ENCODE data around the gene CEP85L. TPM values are rescaled to one million over a fixed set of nuclear protein-coding genes. Genes with fewer than 3 reads are reported as not detected.
A peak's percentile ranks its signal among the peaks of the same experiment; 100 is the strongest.

CEP85L gene
- polyA plus RNA-seq, 3 donors, result 1.0 to 2.0 (median 1.6) TPM

DNA sequence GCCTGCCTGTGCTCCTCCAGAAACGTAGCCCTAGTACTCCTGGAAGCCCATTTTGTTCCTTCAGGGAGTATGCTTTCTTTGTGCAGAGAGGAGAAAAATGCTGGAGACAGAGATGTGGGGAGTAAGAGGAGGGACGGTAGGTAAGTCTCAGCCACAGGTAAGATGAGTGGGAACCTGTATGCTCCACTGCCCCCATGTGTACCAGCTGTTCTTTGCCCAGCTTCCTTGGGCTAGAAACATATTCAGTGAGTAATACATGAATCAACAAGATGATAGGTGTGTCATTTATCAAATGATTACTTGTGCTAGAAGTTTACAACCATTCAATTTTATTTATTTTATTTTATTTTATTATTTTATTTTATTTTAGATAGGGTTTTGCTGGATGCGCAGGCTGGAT lies 13.6 kb upstream of the CEP85L start:
- no peak overlapping the region for H3K27ac ChIP-seq (ENCODE audit: low read depth, low read length)
- WGBS, 3 donors, result 57 to 83% (median 62%) methylated on average over 3 of the region's 3 CpGs

DNA sequence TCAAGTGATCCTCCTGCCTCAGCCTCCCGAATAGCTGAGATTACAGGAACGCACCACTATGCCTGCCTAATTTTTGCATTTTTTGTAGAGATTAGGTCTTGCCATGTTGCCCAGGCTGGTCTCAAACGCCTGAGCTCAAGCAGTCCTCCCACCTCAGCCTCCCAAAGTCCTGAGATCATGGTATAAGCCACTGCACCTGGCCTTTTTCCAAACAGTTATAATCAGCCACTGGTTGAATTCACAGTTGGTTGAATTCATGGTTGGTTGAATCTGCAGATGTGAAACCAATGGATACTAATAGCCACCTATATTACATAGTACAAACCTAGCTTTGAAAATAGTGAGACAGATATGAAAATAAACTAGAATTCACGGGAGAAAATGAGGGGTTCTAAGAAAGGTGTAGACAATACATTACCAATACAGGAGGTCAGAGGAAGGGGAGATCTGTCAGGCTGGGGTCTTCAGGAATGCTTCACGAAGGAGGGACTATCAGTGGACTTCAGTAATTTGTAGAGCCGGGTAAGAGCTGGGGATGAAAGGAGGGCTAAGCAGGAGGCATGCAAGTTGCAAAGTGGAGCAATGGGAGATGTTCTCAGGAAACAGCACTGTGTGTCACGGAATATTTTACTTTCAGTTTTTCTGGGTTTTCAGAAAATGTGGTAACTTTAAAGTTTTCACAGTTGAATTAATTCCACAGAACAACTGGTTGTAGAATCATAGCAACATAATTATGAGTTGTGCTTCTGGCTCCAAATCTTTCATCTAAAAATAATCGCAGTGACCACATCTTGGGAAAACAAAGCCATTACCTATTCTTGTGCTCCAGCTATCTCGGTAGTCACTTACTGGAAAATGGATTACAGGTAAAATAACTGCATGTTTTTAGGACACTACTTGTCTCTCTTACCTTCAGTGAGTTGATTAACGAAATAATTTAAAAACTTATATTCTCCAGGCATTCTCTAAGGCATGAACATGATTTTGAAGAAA lies 12.9 kb upstream of the CEP85L start:
- WGBS, 3 donors, result 61 to 77% (median 76%) methylated on average over 10 of the region's 10 CpGs
- H3K27ac ChIP-seq (ENCODE audit: low read depth, low read length), result no peak overlapping the region

DNA sequence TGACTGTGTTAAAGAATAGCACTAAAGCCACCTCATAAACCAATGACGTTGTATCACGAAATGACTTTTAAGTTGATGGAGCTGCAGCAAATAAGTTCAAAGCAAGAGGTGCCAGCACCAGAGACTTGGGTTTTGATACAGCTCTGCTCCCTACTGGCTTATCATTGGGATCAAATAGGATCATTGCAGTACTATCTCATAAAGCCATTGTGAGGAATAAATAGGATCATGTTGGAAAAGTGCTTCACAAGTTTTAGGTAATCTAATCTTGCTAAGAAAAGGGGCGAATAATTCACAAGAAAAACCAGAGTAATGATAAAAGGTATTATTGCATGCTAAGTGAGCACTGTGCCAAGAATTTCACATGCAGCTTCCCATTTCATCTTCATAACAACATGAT lies 10.4 kb upstream of the CEP85L start:
- 95 to 97% (median 97%) methylated on average over 3 of the region's 3 CpGs for WGBS, 3 donors
- no peak overlapping the region for H3K27ac ChIP-seq (ENCODE audit: low read depth, low read length)

DNA sequence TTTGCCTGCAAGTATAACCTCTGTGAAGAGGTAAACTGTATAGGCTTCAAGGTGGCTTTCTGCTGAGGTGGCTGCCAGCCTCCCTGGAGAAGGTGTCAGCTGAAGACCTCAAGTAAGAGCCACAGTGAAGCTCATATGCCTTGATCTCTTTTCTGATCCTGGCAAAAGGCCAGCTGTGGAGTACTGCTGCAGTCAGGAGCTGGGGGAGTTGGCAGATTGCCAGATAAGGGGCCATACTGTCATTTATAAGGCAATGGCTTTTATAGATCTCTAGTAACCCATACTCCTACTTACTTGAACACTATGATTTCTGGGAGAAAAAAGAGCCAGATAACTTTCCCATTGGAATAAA lies 8.8 kb upstream of the CEP85L start:
- H3K27ac ChIP-seq (ENCODE audit: low read depth, low read length), result no peak overlapping the region

DNA sequence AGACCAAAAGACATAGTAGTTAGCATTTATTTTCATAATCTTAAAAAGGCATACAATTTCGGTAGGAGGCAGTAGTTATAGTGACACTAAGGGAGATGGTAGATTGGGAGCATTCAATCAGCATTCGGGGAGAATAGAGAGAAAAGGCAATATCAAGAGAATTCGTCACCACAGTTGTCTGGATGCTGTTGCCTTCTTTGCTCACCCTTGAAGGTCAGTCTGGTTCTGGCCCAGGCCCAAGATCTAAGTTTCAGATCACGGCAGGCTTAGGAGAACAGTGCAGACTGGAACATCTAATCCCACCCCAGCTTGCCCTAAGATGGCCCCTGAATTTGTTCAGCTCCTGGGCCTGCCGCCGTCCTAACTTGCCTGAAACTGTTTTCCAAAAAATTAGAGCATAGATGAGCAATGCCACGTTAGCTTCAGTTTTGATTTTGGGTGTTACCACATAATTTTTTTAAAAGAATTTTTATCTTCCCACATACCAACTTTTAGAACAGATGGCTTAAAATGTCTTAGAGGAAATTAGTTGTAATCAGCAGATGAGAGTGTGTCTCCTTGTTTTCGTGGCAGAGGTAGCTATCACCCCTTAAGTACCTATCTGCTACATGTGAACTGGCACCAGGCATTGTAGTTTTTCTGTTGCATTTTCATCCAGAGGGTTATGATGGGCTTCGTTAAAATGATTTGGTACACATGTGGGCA lies 8.3 kb upstream of the CEP85L start:
- WGBS, 3 donors, result 61 to 71% (median 66%) methylated on average over 9 of the region's 9 CpGs
- no peak overlapping the region for H3K27ac ChIP-seq (ENCODE audit: low read depth, low read length)

DNA sequence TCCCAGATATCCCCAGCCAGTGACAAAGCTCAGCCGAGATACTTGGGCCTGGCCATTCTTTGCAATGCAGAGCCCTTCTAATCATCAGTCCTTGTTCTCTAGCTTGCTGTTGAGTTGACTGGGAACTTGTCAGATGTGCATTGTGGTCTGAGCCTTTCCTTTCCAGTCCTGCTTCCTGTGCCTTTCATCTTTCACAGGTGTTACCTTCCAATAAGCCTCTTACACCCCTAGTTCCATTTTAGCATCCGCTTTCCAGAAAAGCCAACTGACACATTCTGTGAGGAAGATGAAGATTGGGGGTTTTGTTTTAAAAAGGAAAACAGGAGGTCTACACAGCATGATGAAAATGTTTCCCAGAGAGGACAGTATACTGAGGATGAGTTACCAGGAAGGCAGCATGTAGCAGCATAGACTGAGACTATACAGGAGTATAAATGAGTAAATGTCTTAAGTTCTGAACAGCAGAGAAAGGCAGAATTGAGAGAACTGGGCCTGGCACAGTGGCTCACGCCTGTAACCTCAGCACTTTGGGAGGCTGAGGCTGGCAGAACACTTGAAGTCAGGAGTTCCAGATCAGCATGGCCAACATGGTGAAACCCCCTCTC lies 5.6 kb upstream of the CEP85L start:
- 90 to 95% (median 92%) methylated on average over 3 of the region's 3 CpGs for WGBS, 3 donors
- no peak overlapping the region for H3K27ac ChIP-seq (ENCODE audit: low read depth, low read length)

DNA sequence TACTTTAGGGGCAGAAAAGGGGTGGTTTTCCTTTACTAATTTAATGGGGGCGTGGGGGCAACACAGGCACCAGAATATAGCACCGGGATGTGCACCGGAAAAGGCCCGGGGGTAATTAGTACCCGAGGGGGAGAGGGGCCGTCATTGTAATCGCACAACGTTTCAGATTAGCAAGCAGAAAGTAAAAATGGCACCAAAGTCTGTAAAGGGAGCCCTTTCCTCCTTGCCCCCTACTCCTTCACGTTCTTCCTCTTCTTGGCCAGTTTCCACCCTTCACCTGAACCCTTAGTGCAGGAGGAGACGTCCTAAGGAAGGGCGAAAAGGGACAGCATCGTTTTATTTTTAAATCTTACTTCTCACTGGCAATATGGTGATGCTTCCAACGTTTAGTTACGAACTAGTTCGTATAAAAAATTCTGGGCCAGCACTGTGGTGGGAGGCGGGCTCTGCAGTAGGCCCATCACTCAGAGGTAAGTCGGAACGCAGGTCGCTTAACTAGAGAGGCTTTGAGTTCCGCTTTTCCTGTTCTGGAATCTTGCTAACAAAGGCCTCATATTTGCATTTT lies 742 bp upstream of the CEP85L start:
- 43 to 55% (median 48%) methylated on average over 20 of the region's 20 CpGs for WGBS, 3 donors
- H3K27ac ChIP-seq (ENCODE audit: low read depth, low read length), result no peak overlapping the region

DNA sequence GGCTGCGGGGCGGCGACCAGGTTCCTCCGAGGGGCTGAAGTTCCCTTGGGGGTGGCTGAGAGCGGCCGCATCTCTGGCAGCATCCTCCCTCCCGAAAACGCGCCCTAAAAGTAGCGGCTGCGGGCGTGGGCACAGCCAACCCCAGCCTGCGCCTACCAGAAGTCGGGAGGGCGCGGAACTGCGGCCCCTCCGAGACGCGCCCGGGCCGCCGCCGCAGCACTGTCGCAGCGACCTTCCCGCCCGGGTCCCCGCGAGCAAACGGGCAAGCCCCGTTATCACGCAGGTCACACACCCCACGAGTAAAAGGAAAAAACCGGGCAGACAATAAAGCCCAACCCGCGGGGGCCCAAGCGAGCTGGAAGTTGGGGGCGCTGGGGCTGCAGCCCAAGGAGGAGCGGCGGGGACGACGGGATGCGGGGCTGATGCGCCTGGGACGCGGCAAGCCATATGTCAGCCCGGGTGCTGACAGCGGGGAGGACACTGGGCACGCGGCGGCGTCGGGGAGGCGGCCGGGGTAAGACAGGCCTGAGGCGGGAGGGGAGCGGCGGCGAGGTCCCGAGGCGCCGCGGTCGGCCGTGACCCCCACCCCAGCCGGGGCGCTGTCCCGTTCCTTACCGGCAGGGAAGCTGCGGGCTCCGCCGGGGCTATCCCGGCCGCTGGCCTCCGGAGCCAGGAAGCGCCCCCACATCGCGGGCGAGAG lies 659 bp downstream of the CEP85L start:
- 0% methylated on average over 58 to 80 of the region's 80 CpGs for WGBS, 3 donors
- H3K27ac ChIP-seq (ENCODE audit: low read depth, low read length), result peak overlapping the region; percentile 21

DNA sequence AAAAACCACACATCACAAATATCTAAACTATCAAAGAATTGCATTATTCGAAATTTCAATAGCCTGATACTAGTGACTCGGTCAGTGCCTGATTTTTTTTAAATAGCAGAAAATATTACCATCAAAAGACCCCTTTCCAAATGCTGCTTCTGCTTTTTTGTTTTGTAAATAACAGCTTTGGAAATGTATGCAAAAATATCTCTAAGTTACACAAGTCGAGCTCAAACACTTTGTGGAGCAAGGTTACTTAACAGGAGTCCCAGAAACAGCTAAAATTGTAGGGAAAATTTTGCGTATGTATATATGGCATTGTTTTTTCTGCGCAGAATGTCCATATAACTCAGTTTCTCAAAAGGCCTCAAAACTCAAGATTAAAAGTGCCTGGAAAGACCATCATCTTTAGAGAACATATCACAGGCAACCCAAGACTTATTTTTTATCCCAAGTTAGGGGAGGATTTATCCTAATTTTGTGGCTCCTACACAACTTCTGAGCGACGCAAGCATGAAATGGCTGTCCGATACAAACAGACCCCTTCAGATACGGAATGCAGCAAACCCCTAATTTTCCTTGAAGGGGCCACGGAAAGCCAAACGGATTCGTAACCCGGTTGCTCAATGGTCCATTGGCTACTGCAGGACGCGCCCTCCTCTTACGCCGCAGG lies 1.3 kb downstream of the CEP85L start:
- WGBS, 3 donors, result 9 to 12% (median 10%) methylated on average over 17 of the region's 17 CpGs

DNA sequence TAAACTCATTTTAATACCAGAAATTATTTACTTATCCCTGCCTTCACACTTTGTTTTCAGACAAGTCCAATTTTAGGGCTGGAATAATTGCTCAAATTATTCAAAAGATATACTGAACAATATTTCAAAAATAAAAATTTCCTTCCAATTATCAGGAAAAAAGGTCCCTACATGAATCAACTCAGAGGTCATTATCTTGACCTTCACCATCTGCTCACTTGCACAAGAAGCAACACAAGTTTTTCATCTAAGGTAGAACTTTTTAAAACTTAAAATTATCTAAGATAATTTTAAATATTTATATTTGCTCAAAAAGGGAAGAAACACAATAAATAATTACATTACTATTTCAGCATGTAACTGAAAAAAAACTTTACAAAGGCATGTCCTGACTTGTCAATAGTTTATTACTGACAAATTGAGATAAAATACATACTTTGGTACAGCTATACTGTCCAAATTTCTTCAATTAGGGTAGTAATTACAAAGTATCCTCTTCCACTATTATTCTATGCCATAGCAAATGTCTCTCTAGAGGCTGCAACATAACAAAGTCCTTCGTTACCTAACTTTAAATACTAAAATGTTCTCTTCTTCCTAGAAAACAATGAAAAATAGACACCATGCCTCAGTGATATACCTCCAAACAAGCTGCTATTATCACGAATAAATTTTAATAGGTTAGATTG lies 2.4 kb downstream of the CEP85L start:
- no peak overlapping the region for H3K27ac ChIP-seq (ENCODE audit: low read depth, low read length)
- WGBS, 3 donors, result 47 to 57% (median 56%) methylated on average over 2 of the region's 2 CpGs

More for the DNA sequence above, 1.3 kb downstream of the CEP85L start:
- H3K27ac ChIP-seq (ENCODE audit: low read depth, low read length), result no peak overlapping the region

DNA sequence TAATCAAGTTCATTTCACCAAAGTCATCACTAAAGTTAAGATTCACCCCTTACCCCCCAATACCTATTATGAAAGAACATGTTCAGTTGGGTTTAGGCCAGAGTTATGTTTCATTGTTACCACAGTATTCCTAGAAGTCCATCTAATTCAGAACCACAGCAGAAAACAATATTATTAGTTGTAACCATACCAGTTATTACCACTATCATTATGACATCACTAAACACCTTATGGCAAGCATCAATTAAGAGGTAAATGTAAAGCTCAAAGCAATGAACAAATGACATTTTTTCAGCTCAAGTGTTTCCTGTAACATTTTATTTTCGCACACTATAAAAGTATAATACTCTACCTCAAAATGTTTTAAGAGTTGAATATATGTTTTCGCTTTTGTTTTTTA lies 4.4 kb downstream of the CEP85L start:
- no peak overlapping the region for H3K27ac ChIP-seq (ENCODE audit: low read depth, low read length)
- 96 to 100% (median 96%) methylated on average over 2 of the region's 2 CpGs for WGBS, 3 donors

DNA sequence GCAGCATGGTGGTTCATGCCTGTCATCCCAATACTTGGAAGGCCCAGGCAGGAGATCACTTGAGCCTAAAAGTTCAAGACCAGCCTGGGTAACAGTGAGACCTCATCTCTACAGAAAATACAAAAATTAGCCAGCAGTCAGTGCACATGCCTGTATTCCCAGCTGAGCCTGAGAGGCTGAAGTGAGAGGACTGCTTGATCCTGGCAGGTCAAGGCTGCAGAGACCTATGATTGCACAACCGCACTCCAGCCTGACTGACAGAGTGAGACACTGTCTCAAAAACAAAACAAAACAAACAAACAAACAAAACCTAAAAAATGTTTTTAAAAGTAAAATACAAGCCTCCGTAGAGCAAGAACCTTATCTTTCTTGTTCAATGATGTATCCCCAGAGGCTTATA lies 6.0 kb downstream of the CEP85L start:
- WGBS, 3 donors, result 54 to 89% (median 71%) methylated on average over 2 of the region's 2 CpGs

DNA sequence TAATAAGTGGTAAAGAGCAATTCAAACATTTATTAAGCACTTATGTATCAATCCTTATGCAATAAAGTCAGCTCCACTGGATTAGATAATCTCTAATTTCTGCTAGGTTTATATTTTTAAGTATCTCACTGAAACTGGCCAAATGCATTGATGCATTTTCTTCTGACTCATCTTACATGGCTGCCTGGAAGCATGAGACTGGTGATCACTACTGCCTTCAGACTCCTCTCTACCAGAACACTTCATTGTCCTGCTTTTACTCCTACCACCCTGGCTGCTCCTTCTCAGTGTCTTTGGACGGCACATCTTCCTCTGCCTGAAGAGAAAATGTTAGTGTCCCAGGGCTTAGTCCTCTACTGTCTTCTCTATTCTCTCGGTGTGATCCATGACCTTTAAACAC lies 7.4 kb downstream of the CEP85L start:
- no peak overlapping the region for H3K27ac ChIP-seq (ENCODE audit: low read depth, low read length)
- WGBS, 3 donors, result 87 to 96% (median 92%) methylated on average over 2 of the region's 2 CpGs

More for the DNA sequence above, 6.0 kb downstream of the CEP85L start:
- H3K27ac ChIP-seq (ENCODE audit: low read depth, low read length), result no peak overlapping the region

DNA sequence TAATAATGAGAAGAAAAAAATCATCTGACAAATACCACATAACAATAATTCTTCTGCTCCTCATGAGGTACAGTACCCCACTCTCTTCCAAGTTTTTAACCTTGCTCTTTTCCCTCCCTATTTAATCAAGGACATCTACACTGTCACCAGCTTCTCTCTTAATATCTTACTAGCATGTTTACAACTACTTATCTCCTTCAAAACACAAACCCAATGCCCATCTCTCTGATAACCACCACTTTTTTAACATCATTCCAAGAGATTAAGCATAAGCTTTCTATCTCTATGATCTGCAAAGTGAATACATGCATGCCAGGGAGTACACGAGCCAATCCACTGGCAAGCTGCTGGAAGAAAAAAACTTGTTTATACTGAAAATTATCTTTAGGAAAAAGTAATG lies 10.3 kb downstream of the CEP85L start:
- 41 to 78% (median 75%) methylated on average over 1 of the region's 1 CpG for WGBS, 3 donors
- no peak overlapping the region for H3K27ac ChIP-seq (ENCODE audit: low read depth, low read length)

DNA sequence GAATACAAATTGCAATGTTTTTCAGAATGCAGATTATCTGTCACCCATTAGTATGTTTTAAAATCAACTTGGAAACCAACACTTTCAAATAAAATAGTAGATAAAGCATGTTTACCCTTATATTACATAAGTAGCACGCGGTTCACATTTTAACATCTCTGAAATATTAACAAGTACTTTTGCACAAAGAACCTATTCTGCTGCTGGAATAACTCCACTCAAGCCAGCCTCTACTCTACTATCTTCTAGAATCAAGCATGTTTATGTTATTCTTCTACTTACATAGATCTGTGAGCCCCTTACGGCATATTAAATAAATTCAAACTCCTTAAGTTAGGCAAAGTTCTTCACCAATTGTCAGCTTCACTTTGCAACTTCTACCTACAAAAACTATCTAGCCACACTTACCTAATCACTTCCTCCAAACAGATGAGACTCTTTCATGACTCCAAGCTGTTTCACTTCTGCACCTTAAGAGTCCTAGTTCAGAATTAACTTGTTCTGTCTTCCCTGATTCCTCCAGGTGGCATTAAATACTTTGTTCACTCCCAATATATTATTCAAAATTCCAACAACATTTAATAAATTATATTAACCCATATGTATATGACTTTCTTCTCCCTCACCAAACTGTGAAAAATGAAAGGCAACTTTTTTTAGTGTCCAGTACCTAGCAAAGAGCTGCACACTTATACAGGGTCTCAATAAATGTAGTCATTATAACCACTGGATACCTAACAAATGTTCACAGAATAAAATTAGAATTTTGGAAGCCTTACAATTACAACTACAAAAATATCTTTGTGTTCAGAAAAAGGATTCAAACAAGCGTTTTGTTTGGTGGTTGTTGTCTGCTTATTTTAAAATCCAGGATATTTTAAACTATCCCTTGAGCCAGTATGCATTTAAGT lies 12.1 kb downstream of the CEP85L start:
- WGBS, 3 donors, result 34 to 79% (median 71%) methylated on average over 4 of the region's 4 CpGs
- H3K27ac ChIP-seq (ENCODE audit: low read depth, low read length), result no peak overlapping the region

DNA sequence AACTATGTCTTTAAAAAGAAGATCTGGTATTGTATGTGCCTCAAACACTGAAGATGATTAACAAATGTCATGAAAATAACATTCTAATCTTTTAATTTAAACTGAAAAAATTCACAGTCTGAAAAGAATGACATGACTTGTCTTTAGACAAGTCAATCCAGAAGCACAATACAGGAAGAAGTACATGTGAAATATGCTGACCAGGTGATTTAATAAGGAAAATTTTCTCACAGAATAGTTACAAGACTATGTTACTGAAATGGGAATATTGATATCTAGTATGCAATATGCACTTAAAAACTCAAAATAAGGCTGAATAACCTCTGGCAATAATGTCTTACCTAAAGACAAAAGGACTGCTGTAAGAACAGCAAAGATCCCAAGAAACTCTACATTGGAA lies 13.1 kb downstream of the CEP85L start:
- no peak overlapping the region for H3K27ac ChIP-seq (ENCODE audit: low read depth, low read length)

Measured in adipose tissue (tissue), 3 donors.